Activated CD4-positive, alpha-beta memory T cell treated with anti-CD3 and anti-CD28 coated beads for 36 hours (primary cell): Measurements from ENCODE around the gene ADGRG6. TPM values are rescaled to one million over a fixed set of nuclear protein-coding genes. Genes with fewer than 3 reads are reported as not detected.
"Not testable (repeated sequence)": the region's sequence is repeated elsewhere in the genome, so short reads cannot be mapped to it uniquely, and the experiment has no call there.

ENCODE experiments used
- CTCF ChIA-PET: fragments of 350-600 bp; sonication (Branson Sonifier 250); formaldehyde crosslinking; loops from one replicate; lab custom pipeline; 2021; ENCODE audit warnings: antibody characterized with exemption, inconsistent platforms; lab: Charles Lee
- POLR2A ChIA-PET: fragments of 350-600 bp; sonication (Branson Sonifier 250); formaldehyde crosslinking; loops from one replicate; lab custom pipeline; 2021; ENCODE audit warnings: antibody characterized with exemption; lab: Charles Lee
- DNase-seq: peaks from one replicate; pipeline ENCODE4 v3.0.0-alpha.2; 2020
- H3K27ac Mint-ChIP-seq: one replicate; pipeline ENCODE4 v1.8.0; 2021; ENCODE audit warnings: mixed read lengths
- H3K27me3 Mint-ChIP-seq: one replicate; pipeline ENCODE4 v1.8.0; 2021; ENCODE audit warnings: mixed read lengths
- H3K36me3 Mint-ChIP-seq: one replicate; pipeline ENCODE4 v1.8.0; 2021; ENCODE audit warnings: mixed read lengths
- H3K4me1 Mint-ChIP-seq: one replicate; pipeline ENCODE4 v1.8.0; 2021; ENCODE audit warnings: low read depth, mixed read lengths
- H3K4me3 Mint-ChIP-seq: one replicate; pipeline ENCODE4 v1.8.0; 2021; ENCODE audit warnings: mild to moderate bottlenecking, mixed read lengths
- H3K9me3 Mint-ChIP-seq: one replicate; pipeline ENCODE4 v1.8.0; 2021; ENCODE audit warnings: mixed read lengths
- intact Hi-C: fragments of 100-400 bp; cut with micrococcal nuclease; formaldehyde crosslinking; loops from one replicate; pipeline ENCODE4 v1.15.1; 2023
- total RNA-seq, 2 experiments: library from RNA; stranded (reverse); gene quantifications; one replicate each; pipeline ENCODE4 v1.2.3, GENCODE V29; 2021

The ADGRG6 gene
- total RNA-seq, 2 experiments from 2014 or later, result 0.12 to 0.55 TPM

- ChIA-PET CTCF (no interaction called here), POLR2A (no interaction called here)
- Mint-ChIP-seq H3K4me1 (peaks cover 15% of the 10 kb centered on the region), H3K9me3 (no peaks in the 10 kb centered on the region), H3K36me3 (no peaks in the 10 kb centered on the region), H3K27me3 (peaks cover 11% of the 10 kb centered on the region), H3K27ac (no peak overlapping the region), H3K4me3 (no peak overlapping the region)
- no peak for DNase-seq
- intact Hi-C loops, result no loop called here
These were observed 109.3 kb downstream of the ADGRG6 start for GRCh38 chr6:142411145-142411544.

- no peaks in the 10 kb centered on the region for H3K9me3 Mint-ChIP-seq
- peaks cover 16% of the 10 kb centered on the region for H3K4me1 Mint-ChIP-seq
- no peak overlapping the region for H3K4me3 Mint-ChIP-seq
- ChIA-PET POLR2A (no interaction called here), CTCF (no interaction called here)
- intact Hi-C loops, result no loop called here
- no peak for DNase-seq
- peaks cover 13% of the 10 kb centered on the region for H3K27me3 Mint-ChIP-seq
- no peaks in the 10 kb centered on the region for H3K36me3 Mint-ChIP-seq
- H3K27ac Mint-ChIP-seq, result no peak overlapping the region
These were observed 110.4 kb downstream of the ADGRG6 start for GRCh38 chr6:142412241-142412640.

- intact Hi-C loops, result loop anchor here (1.0 kb wide), 1 partner anchor 17 kb away; no protein-coding TSS in a partner anchor
- POLR2A ChIA-PET, result no interaction called here
- CTCF ChIA-PET, result no interaction called here
- no peak overlapping the region for H3K27ac Mint-ChIP-seq
- H3K4me3 Mint-ChIP-seq, result no peak overlapping the region
- H3K36me3 Mint-ChIP-seq, result no peaks in the 10 kb centered on the region
- DNase-seq, result no peak
- H3K9me3 Mint-ChIP-seq, result no peaks in the 10 kb centered on the region
- peaks cover 13% of the 10 kb centered on the region for H3K4me1 Mint-ChIP-seq
- H3K27me3 Mint-ChIP-seq, result peaks cover 16% of the 10 kb centered on the region
These were observed 110.9 kb downstream of the ADGRG6 start for GRCh38 chr6:142412658-142413057.

- POLR2A ChIA-PET, result no interaction called here
- Mint-ChIP-seq H3K27me3 (peaks cover 16% of the 10 kb centered on the region), H3K36me3 (no peaks in the 10 kb centered on the region), H3K4me1 (peaks cover 11% of the 10 kb centered on the region), H3K27ac (no peak overlapping the region), H3K9me3 (no peaks in the 10 kb centered on the region), H3K4me3 (no peak overlapping the region)
- CTCF ChIA-PET, result no interaction called here
- intact Hi-C loops, result loop anchor here (1.0 kb wide), 1 partner anchor 18 kb away; no protein-coding TSS in a partner anchor
- DNase-seq, result no peak
These were observed 111.3 kb downstream of the ADGRG6 start for GRCh38 chr6:142413111-142413510.

GRCh38 chr6:142414462-142415250 is 112.8 kb downstream of the ADGRG6 start:
- no peaks in the 10 kb centered on the region for H3K36me3 Mint-ChIP-seq
- ChIA-PET POLR2A (no interaction called here), CTCF (no interaction called here)
- peaks cover 7% of the 10 kb centered on the region for H3K4me1 Mint-ChIP-seq
- H3K9me3 Mint-ChIP-seq, result no peaks in the 10 kb centered on the region
- peaks cover 13% of the 10 kb centered on the region for H3K27me3 Mint-ChIP-seq
- intact Hi-C loops, result no loop called here
- no peak overlapping the region for H3K4me3 Mint-ChIP-seq
- DNase-seq, result no peak
- H3K27ac Mint-ChIP-seq, result no peak overlapping the region

- ChIA-PET POLR2A (no interaction called here), CTCF (no interaction called here)
- DNase-seq, result no peak
- intact Hi-C loops, result no loop called here
- H3K36me3 Mint-ChIP-seq, result no peaks in the 10 kb centered on the region
- H3K27me3 Mint-ChIP-seq, result peaks cover 14% of the 10 kb centered on the region
- H3K27ac Mint-ChIP-seq, result no peak overlapping the region
- no peaks in the 10 kb centered on the region for H3K9me3 Mint-ChIP-seq
- peaks cover 2% of the 10 kb centered on the region for H3K4me1 Mint-ChIP-seq
- no peak overlapping the region for H3K4me3 Mint-ChIP-seq
These were observed 114.4 kb downstream of the ADGRG6 start for GRCh38 chr6:142416179-142416578.

- Mint-ChIP-seq H3K9me3 (no peaks in the 10 kb centered on the region), H3K36me3 (no peaks in the 10 kb centered on the region), H3K27me3 (peaks cover 13% of the 10 kb centered on the region), H3K27ac (no peak overlapping the region), H3K4me1 (peaks cover 2% of the 10 kb centered on the region), H3K4me3 (no peak overlapping the region)
- ChIA-PET POLR2A (no interaction called here), CTCF (no interaction called here)
- no peak for DNase-seq
- intact Hi-C loops, result no loop called here
These were observed 114.9 kb downstream of the ADGRG6 start for GRCh38 chr6:142416686-142417085.

GRCh38 chr6:142417331-142417750 is 115.5 kb downstream of the ADGRG6 start:
- DNase-seq, result no peak
- no peaks in the 10 kb centered on the region for H3K36me3 Mint-ChIP-seq
- H3K27me3 Mint-ChIP-seq, result peaks cover 10% of the 10 kb centered on the region
- H3K4me3 Mint-ChIP-seq, result no peak overlapping the region
- intact Hi-C loops, result no loop called here
- CTCF ChIA-PET, result no interaction called here
- H3K4me1 Mint-ChIP-seq, result peaks cover 2% of the 10 kb centered on the region
- POLR2A ChIA-PET, result no interaction called here
- no peak overlapping the region for H3K27ac Mint-ChIP-seq
- peaks cover 2% of the 10 kb centered on the region for H3K9me3 Mint-ChIP-seq

GRCh38 chr6:142419071-142419470 is 117.3 kb downstream of the ADGRG6 start:
- Mint-ChIP-seq H3K4me1 (peaks cover 2% of the 10 kb centered on the region), H3K27me3 (peaks cover 10% of the 10 kb centered on the region), H3K36me3 (no peaks in the 10 kb centered on the region), H3K9me3 (peaks cover 2% of the 10 kb centered on the region), H3K27ac (no peak overlapping the region), H3K4me3 (no peak overlapping the region)
- ChIA-PET CTCF (no interaction called here), POLR2A (no interaction called here)
- intact Hi-C loops, result no loop called here
- DNase-seq, result no peak

GRCh38 chr6:142420802-142421201 is 119.0 kb downstream of the ADGRG6 start:
- ChIA-PET POLR2A (no interaction called here), CTCF (no interaction called here)
- peaks cover 8% of the 10 kb centered on the region for H3K27me3 Mint-ChIP-seq
- H3K36me3 Mint-ChIP-seq, result peaks cover 3% of the 10 kb centered on the region
- no peak for DNase-seq
- H3K4me1 Mint-ChIP-seq, result peaks cover 2% of the 10 kb centered on the region
- no peak overlapping the region for H3K27ac Mint-ChIP-seq
- peaks cover 2% of the 10 kb centered on the region for H3K9me3 Mint-ChIP-seq
- H3K4me3 Mint-ChIP-seq, result no peak overlapping the region
- intact Hi-C loops, result no loop called here

- H3K27ac Mint-ChIP-seq, result no peak overlapping the region
- no peak overlapping the region for H3K4me3 Mint-ChIP-seq
- peaks cover 2% of the 10 kb centered on the region for H3K4me1 Mint-ChIP-seq
- ChIA-PET POLR2A (no interaction called here), CTCF (no interaction called here)
- no peak for DNase-seq
- H3K36me3 Mint-ChIP-seq, result peaks cover 3% of the 10 kb centered on the region
- H3K27me3 Mint-ChIP-seq, result peaks cover 7% of the 10 kb centered on the region
- intact Hi-C loops, result no loop called here
- H3K9me3 Mint-ChIP-seq, result peaks cover 2% of the 10 kb centered on the region
These were observed 119.7 kb downstream of the ADGRG6 start for GRCh38 chr6:142421285-142422117.

- peaks cover 12% of the 10 kb centered on the region for H3K9me3 Mint-ChIP-seq
- H3K27me3 Mint-ChIP-seq, intact Hi-C loops, CTCF ChIA-PET, H3K27ac Mint-ChIP-seq, DNase-seq, H3K4me3 Mint-ChIP-seq, H3K36me3 Mint-ChIP-seq, POLR2A ChIA-PET, H3K4me1 Mint-ChIP-seq: not testable (repeated sequence)
These were observed 124.8 kb downstream of the ADGRG6 start for GRCh38 chr6:142426444-142427132.
